ENCODE results near the gene FBXW9. TPM values are rescaled to one million over a fixed set of nuclear protein-coding genes. Genes with fewer than 3 reads are reported as not detected.

FBXW9 gene
- total and polyA plus RNA-seq, 2 of the 4 experiments (the other 2 are of a cell fraction), result 9.5 to 14.2 TPM

- dilution Hi-C loops (cut with HindIII; ENCODE audit: low sequenced_read_pairs, unreplicated experiment) (no loop called here), in situ Hi-C loops (cut with MboI; ENCODE audit: low sequenced_read_pairs) (no loop called here), intact Hi-C loops (cut with micrococcal nuclease) (no loop called here)
- Histone ChIP-seq H2BK15ac (ENCODE audit: low read depth, low read length) (no peak overlapping the region), H4K8ac (ENCODE audit: low read depth in 2 of 2, low read length in 2 of 2) (no peak overlapping the region), H3K9me3 (ENCODE audit: control insufficient read depth, insufficient read depth, low read length) (no peaks in the 10 kb centered on the region), H3K18ac (ENCODE audit: low read depth, low read length) (no peak overlapping the region), H3K36me3 (ENCODE audit: control insufficient read depth, insufficient read depth, low read length) (peaks cover 26% of the 10 kb centered on the region), H4K20me1 (ENCODE audit: insufficient read depth, low read length) (no peaks in the 10 kb centered on the region), H3K27me3 (ENCODE audit: control insufficient read depth, insufficient read depth, low read length) (no peaks in the 10 kb centered on the region), H4K91ac (ENCODE audit: insufficient read depth, low read depth, low read length) (no peak overlapping the region), H3K79me1 (ENCODE audit: low read depth in 1 of 2, low read length in 2 of 2) (no peaks in the 10 kb centered on the region), H3K9me1 (ENCODE audit: insufficient read depth, low read length) (0 out of 2 replicates have a peak, but pooled peaks cover 3% of the 10 kb centered on the region), H3K9ac (ENCODE audit: low read depth, low read length) (no peak overlapping the region), H3K14ac (replicated peaks; ENCODE audit: low read depth, low read length) (no peak overlapping the region), H3K56ac (ENCODE audit: extremely low read depth, insufficient read depth, low read length) (no peak overlapping the region), H3K23ac (ENCODE audit: low read depth, low read length) (no peak overlapping the region), H2BK5ac (ENCODE audit: low read depth, low read length, poor library complexity, severe bottlenecking) (no peak overlapping the region), H3K4me1 (ENCODE audit: control insufficient read depth, insufficient read depth, low read length) (0 out of 2 replicates have a peak, but pooled peaks cover 2% of the 10 kb centered on the region), H4K5ac (ENCODE audit: low read depth, low read length) (no peak overlapping the region), H3K27ac (ENCODE audit: insufficient read depth, low read length) (no peak overlapping the region), H2AK9ac (replicated peaks; ENCODE audit: low read depth, low read length, poor library complexity) (no peak overlapping the region), H2AFZ (replicated peaks; ENCODE audit: low read length, poor library complexity) (no peak overlapping the region), H2BK20ac (ENCODE audit: low read depth, low read length) (no peak overlapping the region), H2AK5ac (ENCODE audit: low read depth, low read length) (no peak overlapping the region), H2BK120ac (ENCODE audit: low read depth, low read length) (no peak overlapping the region), H3K4me3 (ENCODE audit: insufficient read depth, low read depth, low read length) (no peak overlapping the region), H3K4ac (ENCODE audit: low read depth, low read length) (no peak overlapping the region), H3K4me2 (ENCODE audit: low read depth, low read length) (no peak overlapping the region)
- DNase-seq (no peak), ATAC-seq (ENCODE audit: low read depth) (no peak)
- no peak for TF ChIP-seq BHLHE40 (IDR thresholded peaks at IDR 0.05; ENCODE audit: low read depth, low read length)
- no peak for TF ChIP-seq RFX5 (IDR thresholded peaks at IDR 0.05; ENCODE audit: low read depth, low read length)
- no peak for TF ChIP-seq ELK1 (IDR thresholded peaks at IDR 0.05; ENCODE audit: borderline replicate concordance, low read depth, low read length)
- no peak for TF ChIP-seq MAFK (IDR thresholded peaks at IDR 0.05; ENCODE audit: low read depth, low read length)
- no peak for TF ChIP-seq MXI1 (IDR thresholded peaks at IDR 0.05; ENCODE audit: borderline replicate concordance, low read depth, low read length)
- no peak for TF ChIP-seq CEBPB (IDR thresholded peaks at IDR 0.05; ENCODE audit: low read depth, low read length)
- TF ChIP-seq MAZ (IDR thresholded peaks at IDR 0.05; ENCODE audit: borderline replicate concordance, low read depth, low read length), result no peak
- TF ChIP-seq NFE2L2 (IDR thresholded peaks at IDR 0.05; ENCODE audit: low read depth, low read length), result no peak
- TF ChIP-seq POLR2A (IDR thresholded peaks at IDR 0.05; ENCODE audit: low read depth, low read length), result no peak
- no peak for TF ChIP-seq SMC3 (IDR thresholded peaks at IDR 0.05; ENCODE audit: low read depth, low read length)
- no peak for TF ChIP-seq RAD21 (IDR thresholded peaks at IDR 0.05; ENCODE audit: low read length)
- TF ChIP-seq CHD1 (IDR thresholded peaks at IDR 0.05; ENCODE audit: low read depth, low read length), result no peak
- no peak for TF ChIP-seq USF2 (IDR thresholded peaks at IDR 0.05; ENCODE audit: low read depth, low read length)
- TF ChIP-seq FOS (IDR thresholded peaks at IDR 0.05; ENCODE audit: low read depth, low read length), result no peak
- no peak for TF ChIP-seq RCOR1 (IDR thresholded peaks at IDR 0.05; ENCODE audit: insufficient replicate concordance, low read length)
- no peak for TF ChIP-seq CTCF (conservative IDR thresholded peaks at IDR 0.05; ENCODE audit: low read depth, low read length)
- ChIA-PET POLR2A (ENCODE audit: unreplicated experiment) (no interaction called here), CTCF (interaction anchor here (0.6 kb wide), 1 partner anchor 757 kb away, joined by 9 read pairs; no protein-coding TSS in a partner anchor)
- no TSS peak for BruUV-seq (replicated peaks)
- no CpG with 5 or more reads among the region's 6 CpGs for WGBS, 2 experiments (ENCODE audit: extremely low coverage in 2 of 2, insufficient read length in 1 of 2)
Observed at GRCh38 chr19:12652219-12652618, 44.2 kb downstream of the FBXW9 start.

All from IMR-90 (cell line).